Neural crest cell (in vitro differentiated cells): ENCODE measurements around the gene CPVL. TPM values are rescaled to one million over a fixed set of nuclear protein-coding genes. Genes with fewer than 3 reads are reported as not detected.

Source experiments
- DNase-seq: peaks from one replicate; pipeline ENCODE4 v3.0.0; 2021; ENCODE audit warnings: low read depth, mixed read lengths, low spot score
- H3K27ac Mint-ChIP-seq: one replicate; pipeline ENCODE4 v1.8.0; 2021; ENCODE audit warnings: mild to moderate bottlenecking, mixed read lengths; ENCODE audit not compliant: unreplicated experiment
- H3K27me3 Mint-ChIP-seq: 2 replicates; pipeline ENCODE4 v1.8.0; 2021; ENCODE audit warnings: low read depth, mild to moderate bottlenecking, mixed read lengths
- H3K36me3 Mint-ChIP-seq: 2 replicates; pipeline ENCODE4 v1.8.0; 2021; ENCODE audit warnings: low read depth, mild to moderate bottlenecking, mixed read lengths
- H3K4me1 Mint-ChIP-seq: 2 replicates; pipeline ENCODE4 v1.8.0; 2021; ENCODE audit warnings: mixed read lengths
- H3K4me3 Mint-ChIP-seq: one replicate; pipeline ENCODE4 v1.8.0; 2021; ENCODE audit warnings: mild to moderate bottlenecking, mixed read lengths
- H3K9me3 Mint-ChIP-seq: 2 replicates; pipeline ENCODE4 v1.8.0; 2021; ENCODE audit warnings: mixed read lengths
- CTCF ChIP-seq: fragments of 200-600 bp; sonication (generic); conservative IDR thresholded peaks from 2 replicates; pipeline ENCODE4 v1.5.0; 2021; ENCODE audit warnings: antibody characterized with exemption, mild to moderate bottlenecking
- total RNA-seq: library from RNA; stranded (reverse); gene quantifications from 2 replicates; pipeline ENCODE4 v1.2.1, GENCODE V29; 2021

The CPVL gene
- total RNA-seq, 1 donor from 2014 or later: 31.3 TPM

GRCh38 chr7:29005829-29006228, 140.5 kb downstream of the CPVL start:
- no peak overlapping the region for H3K27ac Mint-ChIP-seq
- peaks cover 26% of the 10 kb centered on the region for H3K4me1 Mint-ChIP-seq
- H3K36me3 Mint-ChIP-seq: peaks cover 13% of the 10 kb centered on the region
- no peaks in the 10 kb centered on the region for H3K27me3 Mint-ChIP-seq
- H3K9me3 Mint-ChIP-seq: peaks cover 11% of the 10 kb centered on the region
- no peak overlapping the region for H3K4me3 Mint-ChIP-seq
- no peak for DNase-seq
- TF ChIP-seq CTCF: no peak

GRCh38 chr7:29005406-29005805, 140.9 kb downstream of the CPVL start:
- Mint-ChIP-seq H3K27me3 (no peaks in the 10 kb centered on the region), H3K9me3 (peaks cover 11% of the 10 kb centered on the region), H3K36me3 (peaks cover 13% of the 10 kb centered on the region), H3K4me1 (peaks cover 31% of the 10 kb centered on the region), H3K4me3 (no peak overlapping the region), H3K27ac (no peak overlapping the region)
- TF ChIP-seq CTCF: no peak
- DNase-seq: no peak

- Mint-ChIP-seq H3K4me1 (peaks cover 48% of the 10 kb centered on the region), H3K27me3 (no peaks in the 10 kb centered on the region), H3K27ac (no peak overlapping the region), H3K36me3 (peaks cover 13% of the 10 kb centered on the region), H3K4me3 (no peak overlapping the region), H3K9me3 (peaks cover 11% of the 10 kb centered on the region)
- TF ChIP-seq CTCF: no peak
- no peak for DNase-seq
These were observed 142.6 kb downstream of the CPVL start for GRCh38 chr7:29003703-29004102.

GRCh38 chr7:29000717-29001076, 145.6 kb downstream of the CPVL start:
- Mint-ChIP-seq H3K27me3 (no peaks in the 10 kb centered on the region), H3K36me3 (peaks cover 7% of the 10 kb centered on the region), H3K9me3 (peaks cover 11% of the 10 kb centered on the region), H3K4me1 (peaks cover 60% of the 10 kb centered on the region), H3K4me3 (no peak overlapping the region), H3K27ac (peak overlapping the region; percentile 2)
- no peak for TF ChIP-seq CTCF
- no peak for DNase-seq

- Mint-ChIP-seq H3K27ac (peak overlapping the region; percentile 94), H3K27me3 (no peaks in the 10 kb centered on the region), H3K4me3 (no peak overlapping the region), H3K36me3 (peaks cover 7% of the 10 kb centered on the region), H3K4me1 (peaks cover 55% of the 10 kb centered on the region), H3K9me3 (peaks cover 7% of the 10 kb centered on the region)
- TF ChIP-seq CTCF: no peak
- no peak for DNase-seq
These were observed 146.2 kb downstream of the CPVL start for GRCh38 chr7:28999895-29000716.
